GM19099 (cell line): ENCODE results near the gene KCNMA1.

ENCODE experiments used
- POLR2A ChIP-seq: IDR thresholded peaks from 3 replicates; pipeline ENCODE4 v1.6.1; 2011; ENCODE audit warnings: low read depth; ENCODE audit not compliant: insufficient read length; ENCODE audit errors: extremely low read depth

KCNMA1 gene

DNA sequence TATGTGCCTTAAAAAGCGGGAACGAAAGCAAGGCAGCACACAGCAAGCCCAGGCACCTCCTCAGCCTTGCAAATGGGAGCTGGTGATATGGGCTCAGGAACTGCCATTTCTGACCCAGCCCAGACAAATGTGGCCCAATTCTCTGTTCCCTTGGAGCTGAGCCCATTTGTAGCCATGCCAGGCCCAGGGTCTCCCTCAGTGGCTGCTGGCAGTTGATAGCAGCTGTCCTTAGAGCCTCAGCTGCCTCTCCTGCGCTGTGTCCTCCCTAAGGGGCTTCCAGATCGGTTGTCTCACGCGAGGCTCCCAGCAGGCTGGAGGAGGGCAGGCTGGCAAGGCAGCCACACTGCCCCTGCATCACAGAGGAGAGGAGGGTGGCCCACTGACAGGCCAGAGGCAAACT, 275.8 kb downstream of the KCNMA1 start:
- TF ChIP-seq POLR2A: no peak

DNA sequence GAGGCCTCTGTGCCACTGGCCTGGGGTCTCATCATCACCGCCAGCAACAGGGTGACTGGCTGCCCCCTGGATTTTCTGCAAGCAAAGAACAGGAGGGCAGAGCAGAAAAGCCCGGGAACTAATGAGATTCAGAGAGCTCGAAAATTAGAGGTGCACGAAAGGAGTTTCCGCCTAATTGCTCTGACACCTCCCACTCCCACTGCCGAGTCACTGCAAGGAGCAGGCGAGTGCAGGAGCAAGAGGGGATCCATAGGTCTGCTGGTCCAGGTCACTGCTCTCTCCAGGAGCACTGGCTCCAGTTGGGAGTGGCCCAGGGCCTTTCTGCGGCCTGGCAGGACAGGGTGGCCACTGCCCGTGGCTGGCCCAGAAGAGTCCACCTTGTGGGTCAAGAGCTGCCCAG, 276.2 kb downstream of the KCNMA1 start:
- TF ChIP-seq POLR2A: no peak

DNA sequence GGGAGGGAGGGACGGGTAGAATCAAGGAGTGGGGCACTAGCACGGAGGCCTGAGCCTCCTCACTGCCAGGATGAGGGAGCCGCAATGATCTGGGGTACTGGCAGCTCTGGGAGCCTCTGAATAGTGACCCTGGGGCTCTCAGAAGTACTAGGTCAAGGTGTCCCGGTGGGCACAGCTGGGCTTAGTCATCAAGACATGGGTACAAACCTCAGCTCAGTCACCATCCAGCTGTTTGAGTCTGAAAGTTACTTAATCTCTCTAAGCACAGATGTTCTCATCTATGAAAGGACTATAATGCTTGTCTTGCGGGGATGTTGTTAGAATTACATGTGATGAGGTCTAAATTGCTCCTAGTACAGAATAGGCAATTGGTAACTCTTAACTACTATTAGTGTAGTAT, 276.8 kb downstream of the KCNMA1 start:
- no peak for TF ChIP-seq POLR2A

DNA sequence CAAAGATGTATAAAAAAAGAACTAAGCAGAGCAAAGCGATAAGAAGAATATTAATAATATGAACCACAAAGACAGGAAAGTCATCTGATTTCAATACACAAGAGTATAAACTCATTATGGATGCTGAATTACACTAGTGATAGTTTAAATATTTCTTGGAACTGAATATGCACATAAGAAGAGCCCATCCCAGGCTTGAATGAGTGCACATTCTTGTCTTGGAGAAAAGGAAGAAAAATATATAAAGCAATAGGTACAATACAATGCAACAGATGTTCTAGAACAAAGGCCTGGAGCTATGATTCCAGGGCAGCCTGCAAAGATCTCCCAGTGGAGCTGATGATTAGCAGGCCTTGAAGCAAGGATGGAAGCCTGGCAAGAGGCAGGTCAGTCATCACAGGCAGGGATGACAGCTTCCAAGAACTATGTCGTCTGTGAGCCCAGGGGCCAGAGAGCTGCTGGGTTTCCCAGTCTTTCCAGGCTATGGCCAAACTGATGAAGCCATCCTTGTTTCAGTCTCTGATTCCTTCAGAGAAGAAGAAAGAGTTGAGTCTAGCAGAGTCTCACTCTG, 277.6 kb downstream of the KCNMA1 start:
- TF ChIP-seq POLR2A: no peak

DNA sequence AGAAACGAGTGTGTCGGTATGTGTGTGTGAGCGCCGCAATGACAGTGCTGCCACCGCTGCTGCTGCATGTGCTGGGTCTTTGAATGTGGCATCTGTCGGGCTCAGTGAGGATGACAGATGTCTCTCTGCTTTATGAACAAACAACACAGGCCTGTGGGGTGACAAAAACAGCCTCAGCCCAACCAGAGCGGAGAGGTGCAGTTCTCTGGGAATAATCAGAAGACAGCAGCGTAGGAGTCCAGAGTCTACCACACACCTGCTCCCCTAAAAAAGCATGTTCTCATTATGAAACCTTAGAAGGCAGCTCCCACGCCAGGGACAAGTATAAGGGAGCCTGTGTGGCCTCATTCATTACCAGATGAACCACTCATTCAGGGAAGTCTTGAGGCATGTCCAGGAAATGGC, 278.3 kb downstream of the KCNMA1 start:
- no peak for TF ChIP-seq POLR2A

DNA sequence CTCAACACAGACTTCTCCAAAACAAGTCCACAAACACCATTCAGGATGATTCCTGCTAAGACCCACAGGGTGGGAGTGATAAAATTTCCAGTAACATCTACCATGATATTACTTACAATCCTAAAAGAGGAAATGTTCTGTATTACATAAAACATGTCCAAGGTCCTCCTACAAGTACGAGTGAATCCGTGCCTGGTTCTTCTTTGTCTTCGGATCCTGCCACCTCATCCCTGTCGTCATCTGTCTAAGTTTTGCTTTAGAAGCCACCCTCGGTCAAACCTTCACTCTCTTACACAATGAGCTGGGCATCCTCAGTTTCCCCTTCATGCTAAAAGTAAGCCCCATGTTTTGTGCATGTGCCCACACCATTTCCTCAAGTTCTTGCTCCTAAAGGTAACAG, 279.0 kb downstream of the KCNMA1 start:
- TF ChIP-seq POLR2A: no peak

DNA sequence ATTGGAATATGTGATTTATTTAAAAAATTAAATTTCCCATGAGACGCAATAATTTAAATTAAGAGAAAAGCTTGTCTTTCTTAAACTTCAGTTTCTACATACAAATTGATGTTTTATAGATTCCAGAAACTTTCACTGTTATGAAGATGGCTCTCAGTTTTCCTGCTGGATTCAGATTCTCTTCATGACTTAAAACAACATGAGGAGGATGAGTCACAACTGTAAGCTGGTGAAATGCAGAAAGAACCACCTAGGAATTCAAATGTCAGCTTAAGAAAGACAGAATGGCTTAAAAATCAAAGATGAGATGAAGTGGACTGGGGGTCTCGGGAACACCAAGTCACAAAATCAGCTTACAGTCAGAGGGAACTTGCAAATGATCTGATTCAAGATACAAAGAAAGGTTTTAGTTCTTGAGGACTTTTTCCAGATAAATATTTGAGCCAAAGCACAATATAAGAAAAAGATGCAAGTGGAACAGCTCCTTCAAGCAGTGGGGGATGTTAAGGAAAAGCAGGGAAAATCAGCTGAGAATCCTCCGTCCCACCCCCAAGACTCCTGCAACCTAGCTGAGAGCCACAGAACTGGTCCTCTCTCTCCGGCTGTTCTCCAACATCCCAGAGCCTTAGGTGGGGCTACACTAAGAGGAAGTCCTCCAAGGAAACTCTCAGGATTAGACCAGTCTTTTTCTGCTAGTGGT, 279.8 kb downstream of the KCNMA1 start:
- no peak for TF ChIP-seq POLR2A

DNA sequence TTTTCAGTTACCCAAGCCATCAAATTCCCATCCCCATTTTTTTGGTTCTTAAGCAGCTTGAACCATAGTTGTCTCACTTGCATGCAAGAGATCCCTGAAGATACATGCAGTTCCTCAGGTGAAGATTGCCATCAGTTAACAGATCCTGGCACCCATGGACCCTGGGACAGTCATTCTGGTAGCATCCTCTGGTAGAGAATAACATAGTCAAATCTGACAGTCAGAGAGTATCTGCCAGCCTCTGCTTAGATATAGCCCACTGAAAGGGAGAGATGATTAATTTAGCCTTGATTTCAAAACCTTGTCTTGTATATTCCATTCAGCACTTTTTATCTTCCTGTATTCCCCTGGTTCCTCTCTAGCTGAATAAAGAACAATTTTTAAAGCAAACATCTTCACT, 280.4 kb downstream of the KCNMA1 start:
- TF ChIP-seq POLR2A: no peak

DNA sequence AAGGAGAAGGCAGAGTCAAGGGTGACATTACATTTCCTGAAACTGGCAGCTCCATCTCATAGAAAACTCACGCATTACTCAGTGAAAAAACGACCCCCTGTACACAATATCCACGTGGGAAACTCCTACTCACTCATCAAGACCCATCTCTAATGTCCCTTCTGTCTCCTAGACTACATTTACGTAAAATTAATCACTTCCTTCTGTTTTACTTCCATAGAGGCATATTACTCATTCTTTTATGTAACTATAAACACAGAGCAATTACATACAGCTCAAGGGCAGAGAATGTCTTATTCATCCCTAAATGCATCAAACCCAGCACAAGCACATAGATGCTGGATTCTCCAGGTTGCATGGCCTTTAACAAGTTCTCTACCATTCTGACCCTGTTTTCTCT, 281.8 kb downstream of the KCNMA1 start:
- no peak for TF ChIP-seq POLR2A

DNA sequence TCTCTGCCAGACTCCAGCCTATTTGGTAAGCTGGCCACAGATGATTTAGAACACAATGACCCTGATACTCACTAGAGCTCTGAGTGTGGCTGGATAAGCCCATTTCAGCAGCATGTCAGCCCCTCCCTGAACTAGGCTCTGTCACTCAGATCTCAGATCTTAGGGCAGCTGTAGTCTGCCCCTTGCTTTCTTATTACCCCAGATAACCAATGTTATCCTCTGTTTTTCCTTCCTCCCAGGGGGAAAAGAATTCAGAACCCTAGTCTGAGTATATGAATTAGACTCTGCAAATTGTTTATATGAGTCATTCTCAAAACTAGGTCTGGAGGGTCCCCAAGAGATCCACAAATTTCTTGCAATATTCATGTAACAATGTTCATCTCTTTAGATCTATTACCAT, 286.2 kb downstream of the KCNMA1 start:
- no peak for TF ChIP-seq POLR2A

DNA sequence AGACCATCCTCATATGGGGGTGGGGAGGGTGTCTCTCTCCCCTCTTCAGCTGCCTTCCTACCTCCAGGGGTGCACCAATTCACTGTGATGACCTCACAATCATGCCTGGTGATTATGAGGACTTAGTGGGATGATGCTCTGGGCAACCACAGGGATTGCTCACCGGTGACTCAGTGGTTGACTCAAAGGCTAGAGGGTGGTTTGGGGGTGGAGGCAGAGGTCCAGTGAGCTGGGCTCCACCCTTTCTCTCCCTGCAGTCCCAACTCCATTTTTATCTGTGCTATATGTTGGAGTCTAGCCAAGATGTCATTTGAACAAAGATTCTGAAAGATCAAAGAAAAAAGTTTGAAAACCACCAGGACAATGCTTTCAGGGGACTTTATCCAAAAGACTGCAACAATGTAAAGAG, 286.9 kb downstream of the KCNMA1 start:
- TF ChIP-seq POLR2A: no peak

DNA sequence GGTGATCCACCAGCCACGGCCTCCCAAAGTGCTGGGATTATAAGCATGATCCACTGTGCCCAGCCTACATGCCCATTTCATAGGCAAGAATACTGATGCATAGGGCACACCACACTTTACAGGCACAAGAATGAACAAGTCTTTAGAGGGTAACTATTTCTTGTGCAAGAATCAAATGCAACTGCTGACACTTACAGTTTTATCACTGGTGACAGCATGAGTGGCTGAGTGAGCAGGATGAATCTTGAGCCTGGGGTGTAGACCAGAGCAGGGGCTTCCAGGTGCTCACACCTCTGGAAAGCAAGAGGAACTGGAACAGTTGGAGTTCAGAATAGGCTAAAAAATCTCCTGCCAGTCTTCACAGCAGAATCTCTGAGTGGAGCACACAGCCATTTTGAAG, 287.5 kb downstream of the KCNMA1 start:
- TF ChIP-seq POLR2A: no peak

DNA sequence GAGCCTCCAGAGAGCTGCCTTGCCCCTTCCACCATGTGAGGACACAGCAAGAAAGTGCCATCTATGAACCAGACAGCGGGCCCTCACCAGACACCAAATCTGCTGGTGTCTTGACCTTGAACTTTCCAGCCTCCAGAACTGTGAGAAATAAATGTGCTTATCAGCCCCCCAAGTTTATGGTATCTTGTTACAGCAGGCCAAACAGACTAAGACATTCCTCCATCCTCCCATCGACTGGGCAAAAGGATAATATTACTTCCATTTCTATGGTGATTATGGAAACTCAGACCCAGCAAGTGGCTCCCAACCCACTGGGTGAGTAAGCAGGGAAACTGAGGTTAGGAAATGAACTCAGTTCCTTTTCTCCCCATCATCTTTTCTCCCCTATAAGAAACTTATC, 288.4 kb downstream of the KCNMA1 start:
- no peak for TF ChIP-seq POLR2A

DNA sequence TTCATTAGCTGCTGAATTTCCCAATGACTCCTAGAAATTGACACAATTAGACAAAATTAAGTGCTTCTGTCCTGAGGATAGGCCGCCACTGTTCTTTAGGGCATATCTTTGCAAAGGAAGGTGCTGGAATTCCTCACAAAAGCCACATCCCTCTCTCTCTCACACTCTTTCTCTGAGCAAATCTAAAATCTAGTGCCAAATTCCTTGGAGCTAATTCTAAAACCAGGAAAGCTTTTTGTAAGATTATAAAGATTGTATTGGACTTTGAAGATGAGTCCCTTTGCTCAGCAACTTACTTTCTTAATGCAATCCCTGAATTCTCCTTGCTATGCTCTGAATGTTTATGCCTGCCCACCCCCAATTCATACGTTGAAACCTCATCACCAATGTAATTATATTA, 288.9 kb downstream of the KCNMA1 start:
- no peak for TF ChIP-seq POLR2A

DNA sequence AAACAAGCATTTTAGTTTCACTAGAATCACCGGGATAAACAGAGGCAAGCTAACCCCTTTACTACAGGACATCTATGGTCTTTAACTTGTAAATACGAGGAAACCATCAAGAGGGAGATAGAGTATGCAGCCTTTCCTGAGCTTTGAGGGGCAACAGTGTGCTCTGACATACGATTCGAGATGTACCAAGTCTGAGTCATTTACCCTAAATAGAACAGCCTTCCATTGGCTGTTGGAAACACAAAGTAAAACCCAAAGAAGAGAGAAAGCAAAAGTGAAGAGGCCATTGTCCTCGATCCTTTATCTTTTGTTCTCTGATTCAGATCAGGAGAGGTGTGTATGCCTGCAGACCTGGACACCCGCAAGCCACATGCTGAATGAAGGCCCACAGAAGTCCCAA, 289.5 kb downstream of the KCNMA1 start:
- no peak for TF ChIP-seq POLR2A

DNA sequence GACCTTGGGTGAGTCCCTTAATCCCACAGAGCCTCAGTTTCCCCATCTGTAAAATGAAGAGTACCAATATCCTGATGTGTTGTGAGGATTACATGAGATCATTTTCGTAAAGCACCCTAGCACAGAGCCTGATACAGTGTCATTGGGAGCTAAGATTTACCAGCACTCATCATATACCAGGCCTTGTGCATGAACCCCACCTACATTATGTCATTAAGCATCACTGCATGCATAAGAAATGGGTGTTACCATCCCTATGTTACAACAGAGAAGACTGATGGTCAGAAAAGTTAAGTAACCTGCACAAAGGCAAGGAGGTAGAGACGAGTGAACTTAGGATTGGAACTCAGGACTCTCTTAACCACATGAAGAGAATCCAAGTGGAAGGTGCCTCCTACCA, 290.6 kb downstream of the KCNMA1 start:
- TF ChIP-seq POLR2A: no peak

DNA sequence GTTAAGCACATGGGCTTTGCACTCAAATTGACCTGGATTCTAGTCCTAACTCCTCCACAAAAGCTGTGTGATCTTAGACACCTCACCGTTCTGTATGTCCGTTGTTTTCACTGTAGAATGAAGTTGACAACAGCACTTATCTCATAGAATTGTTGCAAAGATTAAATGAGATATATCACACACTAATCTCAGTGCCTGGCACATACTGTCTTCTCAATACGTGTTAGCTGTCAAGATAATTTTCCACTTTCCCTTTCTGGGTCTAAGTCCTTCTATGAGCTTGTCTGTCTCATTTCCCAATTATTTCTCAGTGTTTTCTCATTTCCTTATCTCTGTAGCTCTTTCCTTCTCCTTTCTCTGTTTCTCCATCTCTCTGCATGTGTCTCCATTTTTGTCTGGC, 296.6 kb downstream of the KCNMA1 start:
- no peak for TF ChIP-seq POLR2A
